HFF-Myc (cell line): Measurements from ENCODE around the gene ACBD6.

Source experiments
- DNase-seq: peaks from one replicate; pipeline ENCODE4 v3.0.0-alpha.2; 2011; ENCODE audit warnings: low read depth; ENCODE audit errors: extremely low read depth
- H3K4me3 ChIP-seq: replicated peaks from 2 replicates; pipeline ENCODE4 v1.5.1; 2011; ENCODE audit warnings: low read depth, mild to moderate bottlenecking, control low read depth, low read length
- CTCF ChIP-seq: IDR thresholded peaks from 2 replicates; pipeline ENCODE4 v1.5.1; 2012; ENCODE audit warnings: mild to moderate bottlenecking, low read depth, low read length, control low read depth; ENCODE audit errors: missing control alignments

Gene ACBD6

GRCh38 chr1:180265201-180265600 lies 237.2 kb downstream of the ACBD6 start:
- no peak overlapping the region for H3K4me3 ChIP-seq
- no peak for TF ChIP-seq CTCF
- DNase-seq, result no peak

GRCh38 chr1:180264595-180264994 lies 237.8 kb downstream of the ACBD6 start:
- DNase-seq, result no peak
- H3K4me3 ChIP-seq, result no peak overlapping the region
- no peak for TF ChIP-seq CTCF

GRCh38 chr1:180262628-180263488 lies 239.5 kb downstream of the ACBD6 start:
- DNase-seq, result no peak
- TF ChIP-seq CTCF, result no peak

GRCh38 chr1:180261524-180262155 lies 240.7 kb downstream of the ACBD6 start:
- TF ChIP-seq CTCF, result no peak
- no peak overlapping the region for H3K4me3 ChIP-seq
- no peak for DNase-seq

More at GRCh38 chr1:180262628-180263488, 239.5 kb downstream of the ACBD6 start:
- no peak overlapping the region for H3K4me3 ChIP-seq

- H3K4me3 ChIP-seq, result no peak overlapping the region
- TF ChIP-seq CTCF, result no peak
- no peak for DNase-seq
Observed at GRCh38 chr1:180261030-180261429, 241.3 kb downstream of the ACBD6 start.

- H3K4me3 ChIP-seq, result no peak overlapping the region
- no peak for TF ChIP-seq CTCF
- DNase-seq, result no peak
Observed at GRCh38 chr1:180260541-180260940, 241.8 kb downstream of the ACBD6 start.
